Tibial artery (tissue), 4 donors: ENCODE data around the gene TIAM2.

Experiments
- DNase-seq, 2 donors: peaks; one replicate each; pipeline ENCODE4 v3.0.0-alpha.2; 2019
- H3K27ac ChIP-seq, 2 donors: fragments of 200-600 bp; sonication (generic) in 1 of 2; 1 replicate in 1 of 2; 2 replicates in 1 of 2; pipeline ENCODE4 v1.5.1; 2018 to 2019; ENCODE audit warnings: mild to moderate bottlenecking in 1 of 2
- H3K27me3 ChIP-seq, 2 donors: fragments of 200-600 bp; sonication (generic) in 1 of 2; one replicate each; pipeline versions ENCODE4 v1.5.1 to v1.6.0; 2016 to 2019
- H3K36me3 ChIP-seq, 3 donors: fragments of 200-600 bp; sonication (generic) in 2 of 3; one replicate each; pipeline ENCODE4 v1.5.1; 2016 to 2019; ENCODE audit warnings: mild to moderate bottlenecking in 2 of 3
- H3K4me1 ChIP-seq, 4 donors: fragments of 200-600 bp; sonication (generic) in 2 of 4; 1 replicate in 3 of 4; 2 replicates in 1 of 4; pipeline ENCODE4 v1.5.1; 2016 to 2019
- H3K4me3 ChIP-seq, 2 donors: fragments of 200-600 bp; sonication (generic) in 1 of 2; 1 replicate in 1 of 2; 2 replicates in 1 of 2; pipeline ENCODE4 v1.5.1; 2018 to 2019; ENCODE audit warnings: mild to moderate bottlenecking in 2 of 2
- H3K9me3 ChIP-seq, 3 donors: fragments of 200-600 bp; sonication (generic) in 1 of 3; one replicate each; pipeline ENCODE4 v1.5.1; 2016 to 2019
- intact Hi-C: fragments of 100-400 bp; cut with DNase I; formaldehyde crosslinking; loops from one replicate; pipeline ENCODE4 v1.15.0; 2023; ENCODE audit warnings: low total_unique reads
- TF ChIP-seq, protein P1 (sequence below), 2 experiments: fragments of 200-600 bp in 1 of 2; fragments of 450-650 bp in 1 of 2; IDR thresholded peaks; one replicate each; pipeline ENCODE4 v1.5.1; 2017 to 2019; ENCODE audit warnings: antibody characterized with exemption in 2 of 2, mild to moderate bottlenecking in 1 of 2, moderate library complexity in 1 of 2

TIAM2 gene

DNA sequence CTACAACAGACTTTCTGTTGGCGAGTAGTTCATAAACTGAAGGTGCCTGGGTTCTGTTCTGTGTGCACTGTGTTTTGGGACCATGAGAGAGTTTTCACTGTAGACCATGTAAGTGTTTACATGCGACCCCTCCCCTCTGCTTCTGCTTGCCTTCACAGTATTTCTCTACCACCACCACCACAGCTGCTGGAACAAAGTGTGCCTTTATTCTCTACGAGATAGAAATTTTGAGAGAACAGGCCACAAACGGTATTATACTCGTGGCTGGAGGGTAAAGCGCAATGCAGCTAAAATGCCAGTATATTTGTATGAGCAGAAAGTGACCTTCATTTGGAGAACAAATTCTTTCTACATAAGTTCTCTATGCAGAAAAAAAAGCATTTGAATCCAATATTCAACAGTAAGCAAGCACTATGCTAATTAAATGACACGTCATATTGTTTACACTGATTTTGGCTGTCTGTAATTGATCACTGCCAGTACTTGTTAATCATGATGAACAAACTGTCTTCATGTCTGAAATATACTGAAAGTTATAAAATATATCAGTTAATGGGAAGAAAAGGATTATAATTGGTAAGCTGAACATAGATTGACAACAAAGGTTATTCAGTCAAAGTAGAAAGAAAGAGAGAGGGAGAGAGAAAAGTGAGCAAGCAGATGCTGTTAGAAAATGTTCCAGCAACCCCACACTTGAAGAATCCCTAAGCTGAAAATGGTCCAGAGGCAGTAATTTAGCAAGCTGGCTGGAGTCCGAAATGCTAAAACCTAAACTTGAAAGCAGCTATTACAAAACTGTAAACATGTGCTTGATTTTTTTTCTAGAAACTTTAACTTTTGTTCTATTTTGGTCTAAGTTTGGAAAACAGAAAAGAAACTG is 277.5 kb downstream of the TIAM2 start:
- Histone ChIP-seq H3K36me3 (no peaks in the 10 kb centered on the region), H3K9me3 (no peaks in the 10 kb centered on the region), H3K27me3 (no peaks in the 10 kb centered on the region), H3K4me1 (peaks cover 0 to 56% (median 28%) of the 10 kb centered on the region in 4 donors), H3K4me3 (no peak overlapping the region), H3K27ac (peak overlapping the region; percentile 40 to 62)
- DNase-seq = no peak
- TF ChIP-seq, protein P1, sequence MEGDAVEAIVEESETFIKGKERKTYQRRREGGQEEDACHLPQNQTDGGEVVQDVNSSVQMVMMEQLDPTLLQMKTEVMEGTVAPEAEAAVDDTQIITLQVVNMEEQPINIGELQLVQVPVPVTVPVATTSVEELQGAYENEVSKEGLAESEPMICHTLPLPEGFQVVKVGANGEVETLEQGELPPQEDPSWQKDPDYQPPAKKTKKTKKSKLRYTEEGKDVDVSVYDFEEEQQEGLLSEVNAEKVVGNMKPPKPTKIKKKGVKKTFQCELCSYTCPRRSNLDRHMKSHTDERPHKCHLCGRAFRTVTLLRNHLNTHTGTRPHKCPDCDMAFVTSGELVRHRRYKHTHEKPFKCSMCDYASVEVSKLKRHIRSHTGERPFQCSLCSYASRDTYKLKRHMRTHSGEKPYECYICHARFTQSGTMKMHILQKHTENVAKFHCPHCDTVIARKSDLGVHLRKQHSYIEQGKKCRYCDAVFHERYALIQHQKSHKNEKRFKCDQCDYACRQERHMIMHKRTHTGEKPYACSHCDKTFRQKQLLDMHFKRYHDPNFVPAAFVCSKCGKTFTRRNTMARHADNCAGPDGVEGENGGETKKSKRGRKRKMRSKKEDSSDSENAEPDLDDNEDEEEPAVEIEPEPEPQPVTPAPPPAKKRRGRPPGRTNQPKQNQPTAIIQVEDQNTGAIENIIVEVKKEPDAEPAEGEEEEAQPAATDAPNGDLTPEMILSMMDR (IDR thresholded peaks at IDR 0.05) = no peak
- intact Hi-C loops = no loop called here

DNA sequence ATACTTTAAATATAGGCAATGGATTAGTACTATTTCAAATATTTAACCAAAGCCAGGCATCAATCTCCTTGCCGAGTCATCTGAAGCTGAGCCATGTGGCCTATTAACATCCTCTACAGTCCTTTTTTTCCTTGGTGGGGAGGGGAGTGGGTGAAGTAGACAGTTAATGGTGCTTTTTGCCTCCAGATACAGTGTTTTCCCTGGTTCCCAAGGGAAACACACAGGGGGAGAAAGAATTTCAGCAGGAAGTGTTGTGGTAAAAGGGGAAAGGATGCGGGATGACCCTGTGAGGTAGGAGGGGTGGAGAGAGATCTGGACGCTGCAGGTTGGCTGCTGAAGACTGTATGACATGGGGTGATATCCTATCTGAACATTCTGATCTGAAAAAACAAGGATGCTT is 278.3 kb downstream of the TIAM2 start:
- H3K9me3 ChIP-seq = no peaks in the 10 kb centered on the region
- H3K4me3 ChIP-seq = no peak overlapping the region
- peaks cover 0 to under 1% (median 0%) of the 10 kb centered on the region in 3 donors for H3K36me3 ChIP-seq
- no peak for DNase-seq
- H3K4me1 ChIP-seq = peaks cover 0 to 56% (median 28%) of the 10 kb centered on the region in 4 donors
- peak overlapping the region; percentile 40 to 62 for H3K27ac ChIP-seq
- TF ChIP-seq, protein P1 (IDR thresholded peaks at IDR 0.05) = no peak
- H3K27me3 ChIP-seq = no peaks in the 10 kb centered on the region
- intact Hi-C loops = no loop called here

DNA sequence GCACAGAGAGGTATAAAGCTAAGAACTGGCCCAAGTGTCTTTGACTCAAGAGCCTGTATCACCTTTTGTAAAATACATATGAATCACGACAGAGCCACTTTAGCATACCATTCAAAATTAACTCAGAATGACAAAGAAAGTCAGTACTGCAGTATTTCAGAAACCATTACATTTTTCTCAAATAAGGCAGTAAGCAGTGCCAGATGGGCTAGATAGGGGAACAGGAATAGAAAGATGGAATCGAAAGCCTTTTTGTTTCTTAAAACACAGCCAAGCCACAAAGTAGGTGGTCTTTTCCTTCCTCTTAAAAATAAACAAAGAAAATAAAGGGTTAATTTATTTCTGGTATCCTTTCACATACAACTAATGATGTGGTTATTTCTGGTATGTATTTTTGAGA is 279.0 kb downstream of the TIAM2 start:
- H3K27me3 ChIP-seq = no peaks in the 10 kb centered on the region
- H3K9me3 ChIP-seq = no peaks in the 10 kb centered on the region
- peaks cover 0 to 56% (median 28%) of the 10 kb centered on the region in 4 donors for H3K4me1 ChIP-seq
- no peak for DNase-seq
- peaks cover 0 to 3% (median 0%) of the 10 kb centered on the region in 3 donors for H3K36me3 ChIP-seq
- no peak overlapping the region for H3K4me3 ChIP-seq
- intact Hi-C loops = no loop called here
- TF ChIP-seq, protein P1 (IDR thresholded peaks at IDR 0.05) = no peak
- peak overlapping the region; percentile 40 to 62 for H3K27ac ChIP-seq

DNA sequence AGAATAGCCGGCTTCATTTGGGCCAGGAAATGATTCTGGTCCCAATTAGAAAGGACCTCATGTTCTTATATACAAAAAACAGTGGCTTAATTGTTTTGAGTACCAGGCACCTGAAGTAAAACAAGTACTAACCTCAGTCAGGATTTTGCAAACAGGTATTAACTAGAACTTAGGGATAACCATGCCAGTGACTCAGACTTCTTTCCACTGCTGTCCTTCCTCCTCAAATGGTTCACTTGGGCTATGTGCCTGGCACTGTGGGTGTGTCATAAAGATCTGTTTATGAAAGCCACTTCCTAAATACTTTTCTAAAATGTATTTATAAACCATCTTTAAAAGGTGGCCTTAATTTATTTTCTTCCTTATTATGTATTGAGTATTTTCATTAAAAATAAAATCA is 279.4 kb downstream of the TIAM2 start:
- H3K9me3 ChIP-seq = no peaks in the 10 kb centered on the region
- intact Hi-C loops = no loop called here
- DNase-seq = no peak
- H3K36me3 ChIP-seq = peaks cover 0 to 3% (median 0%) of the 10 kb centered on the region in 3 donors
- H3K4me1 ChIP-seq = peaks cover 0 to 56% (median 28%) of the 10 kb centered on the region in 4 donors
- H3K4me3 ChIP-seq = no peak overlapping the region
- peak overlapping the region; percentile 40 to 62 for H3K27ac ChIP-seq
- H3K27me3 ChIP-seq = no peaks in the 10 kb centered on the region
- TF ChIP-seq, protein P1 (IDR thresholded peaks at IDR 0.05) = no peak

DNA sequence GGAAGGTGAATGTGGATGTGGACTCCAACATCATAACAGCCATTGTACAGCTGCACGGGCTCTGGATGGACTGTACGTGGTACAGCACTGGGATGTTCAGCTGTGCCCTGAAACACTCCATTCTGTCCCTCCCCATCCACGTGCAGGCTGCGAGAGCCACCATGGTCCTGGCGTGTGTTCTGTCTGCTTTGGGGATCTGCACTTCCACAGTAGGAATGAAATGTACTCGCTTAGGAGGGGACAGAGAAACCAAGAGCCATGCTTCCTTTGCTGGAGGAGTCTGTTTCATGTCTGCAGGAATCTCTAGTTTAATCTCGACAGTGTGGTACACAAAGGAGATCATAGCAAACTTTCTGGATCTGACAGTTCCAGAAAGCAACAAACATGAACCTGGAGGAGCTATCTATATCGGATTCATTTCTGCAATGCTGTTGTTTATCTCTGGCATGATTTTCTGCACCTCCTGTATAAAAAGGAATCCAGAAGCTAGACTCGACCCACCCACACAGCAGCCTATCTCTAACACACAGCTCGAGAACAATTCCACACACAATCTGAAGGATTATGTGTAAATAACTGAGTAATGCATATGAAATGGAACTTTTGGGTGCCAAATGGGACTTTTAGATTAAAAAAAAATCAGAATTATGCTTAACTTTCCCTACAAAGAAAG is 280.8 kb downstream of the TIAM2 start:
- intact Hi-C loops = no loop called here
- Histone ChIP-seq H3K4me1 (peaks cover 0 to 56% (median 28%) of the 10 kb centered on the region in 4 donors), H3K4me3 (no peak overlapping the region)

More for the DNA sequence above, 280.8 kb downstream of the TIAM2 start:
- Histone ChIP-seq H3K36me3 (peaks cover 0 to 11% (median 5%) of the 10 kb centered on the region in 3 donors), H3K27ac (peak overlapping the region; percentile 22 to 62), H3K9me3 (no peaks in the 10 kb centered on the region), H3K27me3 (no peaks in the 10 kb centered on the region)
- TF ChIP-seq, protein P1 (IDR thresholded peaks at IDR 0.05) = no peak
- no peak for DNase-seq
